AG09319 (cell line): ENCODE measurements around the gene STX12.

Experiments used
- DNase-seq: peaks from one replicate; pipeline ENCODE4 v3.0.0-alpha.2; 2010; ENCODE audit warnings: low read depth; ENCODE audit errors: extremely low read depth
- CTCF ChIP-seq: IDR thresholded peaks from 2 replicates; pipeline ENCODE4 v1.5.1; 2011; ENCODE audit warnings: low read depth, mild to moderate bottlenecking, inconsistent platforms, low read length, moderate library complexity

STX12 gene

DNA sequence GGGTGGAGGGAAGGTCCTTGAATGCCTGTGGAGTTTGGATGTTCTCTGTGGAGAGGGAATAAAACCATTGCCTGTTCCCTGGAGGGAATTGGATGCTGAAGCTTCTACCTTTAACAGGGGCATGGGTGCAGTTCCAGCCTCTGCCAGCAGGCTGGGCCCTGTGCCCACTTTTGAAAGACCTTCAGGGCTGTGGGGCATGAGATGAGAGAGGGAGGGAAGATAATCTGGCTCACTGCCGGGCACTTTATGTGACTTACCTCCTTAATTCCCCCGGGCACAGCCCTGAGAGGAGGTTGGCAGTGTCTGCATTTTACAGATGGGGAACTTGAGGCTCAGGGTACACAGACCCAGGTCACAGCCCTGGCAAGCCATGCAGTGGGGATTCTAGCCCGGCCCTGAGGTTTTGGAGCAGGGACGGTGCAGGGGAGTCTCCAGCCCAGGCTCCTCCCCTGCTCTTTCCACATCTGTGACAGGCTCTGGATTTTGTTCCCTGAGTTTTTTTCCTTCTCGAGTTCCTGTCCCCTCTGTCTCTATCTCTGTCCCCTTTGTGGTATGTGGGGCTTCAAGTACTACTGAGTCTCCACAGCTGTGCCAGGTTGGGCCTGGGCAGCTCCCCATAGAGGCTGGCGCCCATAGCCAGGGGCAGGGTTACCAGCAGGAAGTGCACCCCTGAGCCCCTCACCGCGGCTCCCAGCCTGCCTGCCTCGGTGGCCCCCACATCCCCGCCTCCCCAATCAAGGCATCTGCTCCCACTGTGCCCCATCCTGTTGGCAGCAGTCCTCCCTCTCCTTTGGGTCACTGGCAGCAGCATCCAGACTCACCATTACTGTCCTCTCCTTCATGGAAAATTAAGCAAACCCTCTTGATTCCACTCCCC, 85.3 kb downstream of the STX12 start:
- DNase-seq = peak; percentile 55
- peak; percentile 99 for TF ChIP-seq CTCF

GRCh38 chr1:27858949-27859576, 86.0 kb downstream of the STX12 start:
- no peak for DNase-seq
- no peak for TF ChIP-seq CTCF

- no peak for TF ChIP-seq CTCF
- DNase-seq = no peak
These were observed 88.4 kb downstream of the STX12 start for GRCh38 chr1:27861436-27861835.

- DNase-seq = no peak
- TF ChIP-seq CTCF = no peak
These were observed 89.0 kb downstream of the STX12 start for GRCh38 chr1:27862004-27862403.

DNA sequence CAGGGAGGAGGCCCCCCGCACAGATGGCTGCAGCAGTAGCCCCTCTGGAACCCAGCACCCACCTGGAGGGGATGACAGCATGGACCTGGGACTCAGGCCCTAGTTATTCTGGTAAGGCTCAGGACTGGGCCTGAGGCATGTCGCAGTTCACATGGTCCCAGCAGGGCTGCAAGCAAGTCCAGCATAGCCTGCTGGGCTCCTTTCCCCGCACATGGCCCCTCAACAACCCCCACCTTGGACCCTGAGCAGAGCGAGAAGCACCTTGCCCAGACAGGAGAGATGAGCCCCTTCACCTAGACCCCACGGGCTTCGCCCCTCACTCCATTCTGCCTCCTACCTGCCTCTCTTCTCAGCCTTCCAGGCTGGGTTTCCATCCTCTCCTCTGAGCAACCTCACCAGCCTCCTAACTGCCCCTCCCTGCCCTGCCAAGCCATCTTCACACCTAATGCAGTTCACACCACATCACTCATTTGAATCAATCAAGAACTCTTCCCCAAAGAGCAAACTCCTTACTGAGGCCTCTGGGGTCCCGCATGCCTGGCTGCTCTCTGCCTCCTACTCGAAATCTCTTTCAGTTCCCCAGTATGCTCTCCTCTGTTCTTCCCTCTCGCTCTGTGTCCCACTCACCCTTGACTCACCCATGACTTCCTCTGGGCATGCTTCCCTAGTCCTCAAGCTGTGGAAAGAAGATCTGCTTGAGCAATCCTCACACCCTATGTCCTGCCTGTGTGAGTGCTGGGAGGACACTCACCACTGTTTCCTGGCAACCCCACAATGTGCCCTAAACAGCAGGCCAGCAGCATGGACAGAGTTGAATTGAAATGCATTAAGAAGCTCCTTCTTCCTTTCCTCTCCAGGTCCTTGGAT, 89.9 kb downstream of the STX12 start:
- no peak for TF ChIP-seq CTCF
- DNase-seq = peak; percentile 96

- DNase-seq = no peak
- no peak for TF ChIP-seq CTCF
These were observed 90.5 kb downstream of the STX12 start for GRCh38 chr1:27863538-27863915.
